NCI-H128 (cell line): ENCODE results near the gene COG1.
"Not testable (repeated sequence)": the region's sequence is repeated elsewhere in the genome, so short reads cannot be mapped to it uniquely, and the experiment has no call there.

ENCODE experiments used
- DNase-seq: peaks from one replicate; lab custom pipeline; 2025; ENCODE audit not compliant: unreplicated experiment; lab: John Stamatoyannopoulos, UW

The COG1 gene, protein sequence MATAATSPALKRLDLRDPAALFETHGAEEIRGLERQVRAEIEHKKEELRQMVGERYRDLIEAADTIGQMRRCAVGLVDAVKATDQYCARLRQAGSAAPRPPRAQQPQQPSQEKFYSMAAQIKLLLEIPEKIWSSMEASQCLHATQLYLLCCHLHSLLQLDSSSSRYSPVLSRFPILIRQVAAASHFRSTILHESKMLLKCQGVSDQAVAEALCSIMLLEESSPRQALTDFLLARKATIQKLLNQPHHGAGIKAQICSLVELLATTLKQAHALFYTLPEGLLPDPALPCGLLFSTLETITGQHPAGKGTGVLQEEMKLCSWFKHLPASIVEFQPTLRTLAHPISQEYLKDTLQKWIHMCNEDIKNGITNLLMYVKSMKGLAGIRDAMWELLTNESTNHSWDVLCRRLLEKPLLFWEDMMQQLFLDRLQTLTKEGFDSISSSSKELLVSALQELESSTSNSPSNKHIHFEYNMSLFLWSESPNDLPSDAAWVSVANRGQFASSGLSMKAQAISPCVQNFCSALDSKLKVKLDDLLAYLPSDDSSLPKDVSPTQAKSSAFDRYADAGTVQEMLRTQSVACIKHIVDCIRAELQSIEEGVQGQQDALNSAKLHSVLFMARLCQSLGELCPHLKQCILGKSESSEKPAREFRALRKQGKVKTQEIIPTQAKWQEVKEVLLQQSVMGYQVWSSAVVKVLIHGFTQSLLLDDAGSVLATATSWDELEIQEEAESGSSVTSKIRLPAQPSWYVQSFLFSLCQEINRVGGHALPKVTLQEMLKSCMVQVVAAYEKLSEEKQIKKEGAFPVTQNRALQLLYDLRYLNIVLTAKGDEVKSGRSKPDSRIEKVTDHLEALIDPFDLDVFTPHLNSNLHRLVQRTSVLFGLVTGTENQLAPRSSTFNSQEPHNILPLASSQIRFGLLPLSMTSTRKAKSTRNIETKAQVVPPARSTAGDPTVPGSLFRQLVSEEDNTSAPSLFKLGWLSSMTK

DNA sequence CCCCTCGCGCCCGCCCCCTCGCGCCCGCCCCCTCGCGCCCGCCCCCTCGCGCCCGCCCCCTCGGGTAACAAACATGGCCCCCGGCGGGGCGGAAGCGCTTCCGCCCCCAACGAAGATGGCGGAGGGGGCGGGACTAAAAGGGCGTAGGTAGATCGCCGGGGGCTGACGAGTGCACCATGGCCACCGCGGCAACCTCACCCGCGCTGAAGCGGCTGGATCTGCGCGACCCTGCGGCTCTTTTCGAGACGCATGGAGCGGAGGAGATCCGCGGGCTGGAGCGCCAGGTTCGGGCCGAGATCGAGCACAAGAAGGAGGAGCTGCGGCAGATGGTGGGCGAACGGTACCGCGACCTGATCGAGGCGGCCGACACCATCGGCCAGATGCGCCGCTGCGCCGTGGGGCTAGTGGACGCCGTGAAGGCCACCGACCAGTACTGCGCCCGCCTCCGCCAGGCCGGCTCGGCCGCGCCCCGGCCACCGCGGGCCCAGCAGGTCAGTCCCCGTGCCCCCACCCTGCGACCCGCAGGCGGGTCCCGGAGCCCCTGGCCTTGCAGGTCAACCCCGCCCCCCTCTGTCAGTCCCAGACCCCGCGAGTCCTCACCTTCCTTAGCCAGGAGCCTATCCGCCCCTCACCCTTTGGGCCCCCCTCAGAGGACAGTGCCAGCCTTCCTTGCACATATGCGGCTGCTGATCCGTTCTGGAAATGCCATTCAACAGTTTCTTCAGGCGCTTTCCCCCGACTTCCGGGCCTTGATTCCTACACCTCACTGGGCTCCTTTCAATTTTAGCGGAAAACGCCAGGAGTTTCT is at the start of gene COG1:
Gene COG1 (plus strand): TSS at position 162 of the 808 bp plus-strand sequence. CDS start 15 bp downstream, at position 177.
- DNase-seq: peak; percentile 66

DNA sequence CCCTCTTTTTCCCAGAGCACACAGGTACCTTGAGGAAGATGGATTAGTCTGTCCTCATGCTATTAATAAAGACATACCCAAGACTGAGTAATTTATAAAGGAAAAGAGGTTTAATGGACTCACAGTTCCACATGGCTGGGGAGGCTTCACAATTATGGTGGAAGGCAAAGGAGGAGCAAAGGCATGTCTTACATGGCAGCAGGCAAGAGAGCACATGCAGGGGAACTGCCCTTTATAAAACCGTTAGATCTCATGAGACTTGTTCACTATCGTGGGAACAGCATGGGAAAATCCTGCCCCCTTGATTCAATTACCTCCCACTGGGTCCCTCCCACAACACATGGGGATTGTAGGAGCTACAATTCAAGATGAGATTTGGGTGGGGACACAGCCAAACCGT is 48.6 kb upstream of the COG1 start:
- DNase-seq: not testable (repeated sequence)

DNA sequence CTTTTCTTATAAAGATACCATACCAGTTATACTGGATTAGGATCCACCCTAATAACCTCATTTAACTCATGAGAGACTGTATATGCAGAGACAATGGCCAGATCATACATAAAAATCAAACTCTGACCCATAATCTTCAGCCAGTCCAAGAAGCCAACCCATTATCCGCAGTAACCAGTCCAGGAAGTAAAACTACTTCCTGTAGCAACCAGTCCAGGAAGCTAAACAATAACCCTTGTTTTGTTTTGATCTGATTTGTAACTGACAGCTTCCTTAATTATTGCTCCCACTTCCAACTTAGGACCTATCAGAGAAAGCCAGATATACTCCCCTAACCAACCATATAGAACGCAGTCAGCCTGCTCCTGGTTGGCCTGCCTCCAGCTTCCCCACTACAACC is 47.2 kb upstream of the COG1 start:
- DNase-seq: no peak

DNA sequence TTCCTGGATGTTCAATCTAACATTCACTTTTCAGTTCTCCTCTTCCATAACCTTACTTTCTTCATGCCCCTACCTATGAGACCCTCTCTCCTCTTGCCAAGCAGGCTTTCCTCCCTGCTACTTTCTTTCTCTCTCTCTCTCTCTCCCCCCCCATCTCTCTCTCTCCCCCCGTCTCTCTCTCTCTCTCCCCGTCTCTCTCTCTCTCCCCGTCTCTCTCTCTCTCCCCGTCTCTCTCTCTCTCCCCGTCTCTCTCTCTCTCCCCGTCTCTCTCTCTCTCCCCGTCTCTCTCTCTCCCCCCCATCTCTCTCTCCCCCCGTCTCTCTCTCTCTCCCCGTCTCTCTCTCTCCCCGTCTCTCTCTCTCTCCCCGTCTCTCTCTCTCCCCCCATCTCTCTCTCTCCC is 45.1 kb upstream of the COG1 start:
- DNase-seq: not testable (repeated sequence)

DNA sequence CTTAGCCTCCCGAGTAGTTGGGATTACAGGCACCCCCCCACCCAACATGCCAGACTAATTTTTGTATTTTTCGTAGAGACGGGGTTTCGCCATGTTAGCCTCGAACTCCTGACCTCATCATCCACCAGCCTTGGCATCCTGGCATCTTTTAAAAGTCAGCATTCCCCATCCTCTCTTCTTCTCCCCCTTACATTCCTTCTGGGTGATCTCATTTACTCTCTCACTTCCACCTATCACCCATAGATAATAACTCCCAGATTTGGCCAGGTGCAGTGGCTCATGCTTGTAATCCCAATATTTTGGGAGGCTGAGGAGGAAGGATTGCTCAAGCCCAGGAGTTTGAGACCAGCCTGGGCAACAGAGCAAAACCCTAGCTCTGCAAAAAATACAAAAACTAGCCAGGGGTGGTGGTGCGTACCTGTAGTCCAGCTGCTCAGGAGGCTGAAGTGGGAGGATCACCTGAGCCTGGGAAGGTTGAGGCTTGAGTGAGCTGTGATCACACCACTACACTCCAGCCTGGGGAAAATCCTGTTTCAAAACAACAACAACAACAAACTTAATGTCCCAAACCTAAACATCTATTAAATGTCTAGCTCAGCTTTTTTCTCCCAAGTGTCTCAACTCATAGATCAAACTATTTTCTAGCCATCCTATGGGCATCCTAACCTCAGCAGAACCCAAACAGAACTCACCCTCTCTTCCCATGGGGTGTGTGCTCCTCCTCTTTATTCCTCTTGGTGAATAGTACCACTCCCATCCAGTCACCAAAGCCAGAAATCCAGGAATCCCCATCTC is 44.1 kb upstream of the COG1 start:
- DNase-seq: no peak

DNA sequence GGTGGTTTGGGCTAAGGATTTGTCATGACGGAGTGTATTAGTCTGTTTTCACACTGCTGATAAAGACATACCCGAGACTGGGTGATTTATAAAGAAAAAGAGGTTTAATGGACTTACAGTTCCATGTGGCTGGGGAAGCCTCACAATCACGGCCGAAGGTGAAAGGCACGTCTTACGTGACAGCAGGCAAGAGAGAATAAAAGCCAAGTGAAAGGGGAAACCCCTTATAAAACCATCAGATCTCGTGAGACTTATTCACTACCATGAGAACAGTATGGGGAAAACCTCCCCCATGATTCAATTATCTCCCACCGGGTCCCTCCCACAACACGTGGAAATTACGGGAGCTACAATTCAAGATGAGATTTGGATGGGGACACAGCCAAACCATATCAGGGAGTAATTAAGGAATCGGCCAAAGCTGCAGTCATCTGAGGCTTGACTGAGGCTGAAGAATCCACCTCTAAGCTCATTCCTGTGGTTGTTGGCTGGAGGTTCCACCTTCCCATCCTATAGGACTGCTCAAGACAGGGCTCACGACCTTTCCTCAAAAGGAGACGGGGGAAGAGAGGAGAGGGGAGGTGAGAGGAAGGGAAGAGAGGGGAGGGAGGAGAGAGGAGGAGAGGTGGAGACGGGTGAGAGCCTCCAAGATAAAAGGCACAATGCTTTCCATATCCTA is 42.1 kb upstream of the COG1 start:
- not testable (repeated sequence) for DNase-seq

DNA sequence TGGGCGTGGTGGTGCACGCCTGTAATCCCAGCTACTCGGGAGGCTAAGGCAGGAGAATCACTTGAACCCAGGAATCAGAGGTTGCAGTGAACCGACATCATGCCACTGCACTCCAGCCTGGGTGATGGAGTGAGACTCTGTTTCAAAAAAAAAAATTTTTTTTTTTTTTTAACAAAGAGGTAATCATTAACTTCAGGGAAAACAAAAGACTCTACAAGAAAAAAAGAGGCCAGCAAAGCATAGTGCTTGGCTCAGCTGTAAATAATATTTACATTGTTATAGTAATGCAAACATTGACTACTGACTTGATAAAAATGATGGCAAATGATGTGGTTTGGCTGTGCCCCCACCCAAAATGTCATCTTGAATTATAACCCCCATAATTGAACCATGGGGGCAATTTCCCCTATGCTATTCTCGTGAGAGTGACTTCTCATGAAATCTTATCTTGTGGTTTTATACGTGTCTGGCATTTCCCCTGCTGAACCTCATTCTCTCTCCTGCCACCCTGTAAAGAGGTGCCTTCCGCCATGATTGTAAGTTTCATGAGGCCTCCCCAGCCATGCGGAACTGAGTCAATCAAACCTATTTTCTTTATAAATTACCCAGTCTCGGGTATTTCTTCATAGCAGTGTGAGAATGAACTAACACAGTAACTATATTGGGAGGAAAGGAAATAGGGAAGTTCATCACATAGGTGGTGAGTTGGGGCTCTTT is 40.8 kb upstream of the COG1 start:
- DNase-seq: no peak

DNA sequence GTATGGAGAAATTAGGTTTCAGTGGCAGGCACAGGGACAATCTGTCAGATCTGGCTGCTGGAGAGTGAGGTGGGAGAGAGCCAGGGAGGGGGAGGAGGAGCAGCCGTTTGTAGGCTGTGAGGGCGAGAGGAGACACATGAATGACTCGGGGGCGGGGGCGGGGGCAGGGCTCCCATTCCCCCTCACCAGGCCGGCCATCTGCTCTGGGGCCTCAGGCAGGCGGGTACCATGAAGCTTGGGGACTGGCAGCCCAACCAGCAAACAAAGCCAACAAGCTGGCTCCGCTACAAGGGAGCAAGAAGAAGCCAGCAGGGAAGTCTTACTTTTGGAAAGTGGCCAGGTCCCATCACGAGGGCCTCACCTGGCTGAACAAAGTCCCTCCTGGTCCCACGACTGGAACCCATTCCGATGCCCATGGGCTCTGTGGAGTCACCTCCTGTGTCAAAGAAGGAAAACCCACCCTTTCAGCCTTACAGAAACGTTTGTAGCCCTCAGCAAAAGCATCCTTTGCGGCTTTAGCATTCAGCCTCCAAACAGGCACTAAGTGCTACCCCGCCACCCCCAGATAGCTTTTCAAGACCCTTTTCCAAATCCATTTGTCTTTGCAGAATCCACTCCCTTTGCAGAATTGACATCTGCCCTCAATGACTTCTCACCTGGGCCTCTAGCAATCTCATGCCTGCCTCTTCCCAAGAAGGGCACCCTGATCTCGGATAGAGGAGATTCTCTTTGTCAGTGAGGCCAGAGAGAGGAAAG is 37.3 kb upstream of the COG1 start:
- no peak for DNase-seq

DNA sequence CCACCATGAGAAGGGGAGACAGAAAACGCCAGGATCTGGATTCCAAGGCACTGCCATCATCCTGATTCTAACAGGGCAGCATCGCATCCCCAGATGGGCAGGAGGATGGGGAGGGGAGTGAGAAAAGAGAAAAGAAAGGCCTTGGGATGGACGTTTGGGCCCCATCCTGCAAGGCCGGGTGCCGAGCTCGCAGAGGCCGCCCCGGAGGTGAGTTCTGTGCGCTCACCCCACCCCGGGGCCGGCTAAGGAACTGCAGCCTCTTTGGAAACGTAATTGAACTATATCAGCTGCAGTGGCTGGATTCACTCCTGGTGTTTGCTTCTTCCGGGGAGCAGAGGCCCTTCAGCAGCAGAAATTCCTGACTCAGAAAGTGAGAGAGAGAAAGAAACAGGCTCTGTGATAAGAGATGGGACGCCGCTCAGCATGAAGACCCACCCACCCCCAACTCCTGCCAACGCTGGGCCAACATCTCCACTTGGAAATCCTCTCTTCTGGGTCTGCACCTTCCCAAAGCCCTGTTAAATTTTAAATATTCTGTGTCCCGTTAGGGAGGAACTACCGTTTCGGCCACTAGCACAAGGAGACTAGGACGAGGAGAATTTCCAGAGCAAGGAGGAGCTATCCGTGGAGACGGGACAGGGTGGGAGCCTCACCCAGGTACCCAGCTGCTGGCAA is 36.6 kb upstream of the COG1 start:
- DNase-seq: no peak

DNA sequence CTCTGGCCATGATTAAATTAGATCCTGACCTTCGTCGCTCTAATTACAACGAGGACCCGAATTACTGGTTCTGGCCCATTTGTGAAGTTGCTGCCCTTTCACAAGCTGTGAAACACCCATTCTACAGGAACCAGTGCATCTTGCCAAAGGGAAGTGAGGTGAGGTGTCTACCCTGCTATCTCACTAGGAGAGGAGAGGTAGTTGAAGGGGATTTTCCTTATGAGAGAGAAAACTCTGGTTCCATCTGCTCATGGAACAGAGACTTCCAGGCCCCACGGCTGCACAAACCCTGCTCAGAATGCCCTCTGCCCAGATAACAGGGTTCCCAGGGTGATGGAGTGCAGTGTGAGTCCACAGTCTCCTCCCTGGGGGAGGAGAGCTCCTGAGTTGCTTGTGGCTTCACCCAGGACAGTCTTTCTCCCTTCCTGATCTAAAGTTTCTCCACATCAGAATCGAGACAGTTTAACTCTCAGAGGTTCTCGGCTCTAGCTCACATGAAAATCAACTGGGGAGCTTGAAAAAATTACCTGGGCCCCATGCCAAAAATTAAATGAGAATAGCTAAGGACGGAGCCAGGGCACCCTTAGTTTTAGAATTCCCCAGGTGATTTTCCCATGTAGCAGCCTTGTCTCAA is 35.9 kb upstream of the COG1 start:
- DNase-seq: no peak

DNA sequence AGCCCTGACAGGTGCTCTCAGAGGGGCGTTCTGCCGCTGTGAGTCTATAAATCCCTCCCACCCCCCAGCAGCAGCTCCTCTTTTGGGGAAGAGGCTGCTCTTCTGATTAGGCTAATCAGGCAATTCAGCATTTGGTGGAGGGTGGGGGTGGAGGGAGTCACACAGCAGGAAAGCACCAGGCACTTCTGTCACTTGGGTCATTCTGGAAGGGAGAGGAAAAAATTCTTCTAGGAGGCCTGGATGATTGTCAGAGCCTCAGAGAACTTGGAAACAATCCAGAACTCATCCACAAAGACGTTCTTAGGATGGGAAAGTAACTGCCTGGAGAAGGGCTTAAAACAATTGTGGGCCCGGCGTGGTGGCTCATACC is 35.3 kb upstream of the COG1 start:
- no peak for DNase-seq

DNA sequence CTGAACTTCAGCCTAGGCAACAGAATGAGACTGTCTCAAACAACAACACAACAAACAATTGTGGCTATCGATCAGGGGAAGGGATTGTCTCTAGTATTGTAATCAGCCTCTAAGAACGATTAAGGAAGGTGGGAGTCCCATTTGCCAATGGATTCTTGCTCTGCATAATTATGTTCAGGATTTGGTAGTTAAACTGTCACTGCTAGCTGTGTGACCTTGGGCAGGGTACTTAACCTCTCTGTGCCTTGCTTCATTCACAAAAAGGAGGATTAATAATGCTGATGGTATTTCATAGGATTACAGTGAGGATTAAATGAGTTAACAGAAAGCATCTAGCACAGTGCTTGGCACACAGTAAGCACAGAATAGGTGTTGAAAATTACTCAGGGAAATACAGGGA is 34.7 kb upstream of the COG1 start:
- no peak for DNase-seq

DNA sequence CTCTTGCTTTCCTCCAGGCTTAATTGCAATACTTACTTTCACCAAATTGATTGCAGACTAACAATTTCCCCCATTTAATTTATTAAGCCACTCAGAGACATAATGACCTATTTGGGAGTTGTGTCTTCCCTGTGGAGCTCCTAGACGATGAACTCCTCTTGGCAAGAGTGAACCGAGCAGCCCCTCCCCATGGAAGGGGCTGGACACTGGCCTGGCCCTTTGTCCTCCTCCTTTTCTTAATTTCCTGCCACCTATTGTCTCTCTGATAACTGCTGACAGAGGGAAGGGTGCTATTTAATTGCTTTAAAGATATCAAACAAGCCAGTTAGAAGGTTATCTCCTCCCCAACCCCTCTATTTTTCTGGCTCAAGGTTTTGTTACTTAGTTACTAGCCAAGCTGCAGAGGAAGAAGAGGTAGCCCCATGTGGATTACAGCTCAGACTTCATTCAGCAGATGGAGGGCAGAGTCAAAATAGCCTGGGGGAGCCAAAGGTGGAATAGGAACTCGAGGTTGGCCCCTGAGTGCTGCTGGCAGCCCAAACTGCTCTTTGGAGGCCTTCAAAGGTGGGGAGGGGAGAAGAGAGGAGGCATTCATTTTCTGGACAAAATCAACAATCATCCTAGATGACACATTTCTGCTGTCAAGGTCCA is 31.8 kb upstream of the COG1 start:
- no peak for DNase-seq

DNA sequence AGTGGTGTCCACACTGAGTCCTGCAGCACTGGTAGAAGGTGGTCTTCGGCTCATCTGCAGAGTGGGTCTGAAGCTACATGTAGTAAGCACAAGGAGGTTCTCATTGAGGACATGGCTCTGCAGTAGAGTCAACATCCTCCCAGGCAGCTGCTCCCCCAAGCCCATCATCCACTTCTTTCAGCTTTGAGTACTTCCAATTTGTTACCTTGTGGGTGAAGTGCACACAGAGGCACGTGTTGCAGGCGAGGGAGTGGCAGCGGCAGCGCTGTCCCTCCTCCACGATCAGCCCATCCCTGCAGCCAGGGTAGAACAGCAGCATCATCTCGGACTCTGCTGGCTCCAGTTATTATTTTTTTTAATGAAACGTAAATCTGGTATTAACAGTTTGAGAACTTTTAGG is 29.8 kb upstream of the COG1 start:
- no peak for DNase-seq

DNA sequence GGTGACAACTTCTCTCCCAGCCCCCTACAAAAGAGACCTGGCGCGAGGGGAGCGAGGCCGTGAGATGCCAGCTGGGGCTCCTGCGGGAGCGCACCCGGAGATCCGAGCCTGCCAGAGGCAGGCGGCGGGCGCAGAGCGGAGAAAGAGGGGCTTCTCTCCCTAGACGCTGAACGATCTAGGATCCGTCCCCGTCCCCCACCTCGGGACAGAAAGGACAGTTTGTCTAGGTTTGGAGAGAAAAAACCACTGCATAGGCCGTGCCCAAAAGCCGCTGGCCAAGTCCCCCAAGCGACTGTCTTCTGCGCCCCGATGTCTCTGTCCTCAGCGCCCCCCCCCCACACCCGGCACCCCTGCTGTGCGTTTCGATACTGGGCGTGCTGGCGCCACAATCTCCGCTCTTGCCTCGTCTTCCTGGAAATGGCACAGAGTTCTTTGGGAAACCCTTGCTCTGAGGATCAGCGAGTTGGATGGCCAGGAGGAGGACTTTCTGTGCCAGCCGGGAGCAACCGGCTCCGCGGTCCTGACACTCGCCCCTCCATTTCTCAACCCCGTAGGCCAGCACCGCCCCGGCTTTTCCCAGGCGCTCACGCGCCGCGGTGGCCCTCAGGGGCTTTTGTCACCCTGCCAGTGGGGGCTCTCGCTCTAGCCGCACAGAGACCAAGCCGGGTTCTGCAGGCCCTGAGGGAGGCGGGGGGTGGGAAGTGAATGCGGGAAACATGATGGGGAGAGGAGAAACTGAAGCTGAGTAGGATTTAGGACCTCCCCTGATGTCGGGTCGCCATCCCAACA is 27.0 kb upstream of the COG1 start:
- no peak for DNase-seq
